D721Med (cell line): Measurements from ENCODE around the gene SMPD3.

Source experiments
- DNase-seq: peaks from one replicate; pipeline ENCODE4 v3.0.0; 2011; ENCODE audit warnings: low spot score; ENCODE audit not compliant: insufficient read length
- FAIRE-seq: peaks from 2 replicates; lab custom pipeline; 2011; peaks lifted over from hg19 to GRCh38; lab: Jason Lieb, UNC
- TF ChIP-seq, protein P1 (sequence below): IDR thresholded peaks from 2 replicates; pipeline ENCODE4 v1.5.1; 2012; ENCODE audit warnings: mild to moderate bottlenecking, control low read depth; ENCODE audit not compliant: insufficient read depth; ENCODE audit errors: missing control alignments

SMPD3 gene

DNA sequence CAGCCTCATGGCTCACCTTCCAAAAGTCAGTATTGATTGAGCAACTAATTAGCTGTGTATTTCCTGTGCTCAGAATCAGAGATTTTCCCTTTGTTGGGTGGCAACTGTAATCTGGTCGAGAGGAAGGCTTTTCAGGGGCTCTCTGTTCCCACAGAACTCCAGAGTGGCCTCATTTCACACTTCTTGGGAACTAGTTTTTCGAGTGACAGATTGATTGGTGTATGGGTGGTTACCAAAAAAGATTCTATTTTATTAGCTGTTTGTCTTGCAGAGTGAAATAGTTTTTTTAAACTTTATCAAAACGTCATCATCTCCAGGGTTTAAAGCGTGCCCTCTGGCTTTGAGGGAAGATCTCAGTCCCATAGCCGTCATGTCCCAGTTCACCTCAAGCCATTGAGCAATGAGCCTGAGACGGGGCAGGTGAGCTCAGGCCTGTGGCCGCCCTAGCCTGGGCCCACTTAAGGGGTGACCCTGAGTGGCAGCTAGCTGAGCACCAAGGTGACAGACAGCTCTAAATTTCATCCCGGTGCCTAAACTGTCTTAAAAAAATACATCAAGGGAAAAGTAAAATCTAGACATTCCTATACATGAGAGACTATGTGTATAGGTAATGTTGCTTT is 53.0 kb downstream of the SMPD3 start:
- TF ChIP-seq, protein P1, sequence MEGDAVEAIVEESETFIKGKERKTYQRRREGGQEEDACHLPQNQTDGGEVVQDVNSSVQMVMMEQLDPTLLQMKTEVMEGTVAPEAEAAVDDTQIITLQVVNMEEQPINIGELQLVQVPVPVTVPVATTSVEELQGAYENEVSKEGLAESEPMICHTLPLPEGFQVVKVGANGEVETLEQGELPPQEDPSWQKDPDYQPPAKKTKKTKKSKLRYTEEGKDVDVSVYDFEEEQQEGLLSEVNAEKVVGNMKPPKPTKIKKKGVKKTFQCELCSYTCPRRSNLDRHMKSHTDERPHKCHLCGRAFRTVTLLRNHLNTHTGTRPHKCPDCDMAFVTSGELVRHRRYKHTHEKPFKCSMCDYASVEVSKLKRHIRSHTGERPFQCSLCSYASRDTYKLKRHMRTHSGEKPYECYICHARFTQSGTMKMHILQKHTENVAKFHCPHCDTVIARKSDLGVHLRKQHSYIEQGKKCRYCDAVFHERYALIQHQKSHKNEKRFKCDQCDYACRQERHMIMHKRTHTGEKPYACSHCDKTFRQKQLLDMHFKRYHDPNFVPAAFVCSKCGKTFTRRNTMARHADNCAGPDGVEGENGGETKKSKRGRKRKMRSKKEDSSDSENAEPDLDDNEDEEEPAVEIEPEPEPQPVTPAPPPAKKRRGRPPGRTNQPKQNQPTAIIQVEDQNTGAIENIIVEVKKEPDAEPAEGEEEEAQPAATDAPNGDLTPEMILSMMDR = no peak
- FAIRE-seq (no peak), DNase-seq (no peak)

- TF ChIP-seq, protein P1 = no peak
- no peak for FAIRE-seq
- DNase-seq = no peak
These were observed 55.0 kb downstream of the SMPD3 start for GRCh38 chr16:68393333-68393732.

DNA sequence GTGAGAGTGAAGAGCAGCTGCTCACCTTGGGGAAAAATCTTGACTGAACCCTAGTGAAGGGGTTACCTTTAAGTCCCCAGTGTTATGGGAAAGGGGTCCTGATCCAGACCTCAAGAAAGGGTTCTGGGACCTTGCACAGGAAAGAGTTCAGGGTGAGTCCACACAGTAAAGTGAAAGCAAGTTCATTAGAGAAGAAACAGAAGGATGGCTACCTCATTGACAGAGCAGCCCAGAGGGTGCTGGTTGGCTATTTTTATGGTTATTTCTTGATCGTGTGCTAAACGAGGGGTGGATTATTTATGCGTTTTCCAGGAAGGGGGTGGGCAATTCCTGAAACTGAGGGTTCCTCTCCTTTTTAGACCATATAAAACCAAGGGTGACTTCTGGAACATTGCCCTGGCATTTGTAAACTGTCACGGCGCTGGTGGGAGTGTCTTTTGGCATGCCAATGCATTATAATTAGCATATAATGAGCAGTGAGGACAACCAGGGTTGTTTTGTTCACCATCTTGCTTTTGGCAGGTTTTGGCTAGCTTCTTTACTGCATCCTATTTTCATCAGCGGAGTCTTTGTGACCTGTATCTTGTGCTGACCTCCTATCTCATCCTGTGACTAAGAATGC is 58.4 kb downstream of the SMPD3 start:
- no peak for FAIRE-seq
- no peak for DNase-seq
- TF ChIP-seq, protein P1 = no peak

DNA sequence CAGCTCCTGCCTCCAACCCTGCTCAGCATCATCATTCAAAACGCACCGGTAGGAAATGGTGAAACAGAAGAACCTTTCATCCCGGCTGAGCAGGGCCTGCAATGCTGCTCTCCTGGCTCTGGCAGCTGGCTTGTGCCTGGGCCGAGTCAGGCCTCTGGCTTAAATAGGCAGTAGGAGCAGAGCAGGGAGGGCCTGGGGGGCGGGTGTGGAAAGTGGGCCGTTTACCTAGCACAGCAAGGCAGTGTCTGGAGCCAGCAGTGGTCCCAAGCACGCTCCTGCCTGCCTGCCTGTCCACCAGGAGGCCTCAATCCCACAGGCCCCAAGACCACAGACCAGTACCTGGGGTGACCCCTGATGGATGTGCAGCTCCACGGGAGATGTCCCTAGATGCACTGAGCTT is 59.3 kb downstream of the SMPD3 start:
- no peak for FAIRE-seq

GRCh38 chr16:68388124-68388523 is 60.2 kb downstream of the SMPD3 start:
- FAIRE-seq = no peak
- TF ChIP-seq, protein P1 = no peak
- DNase-seq = no peak

More for the DNA sequence above, 59.3 kb downstream of the SMPD3 start:
- TF ChIP-seq, protein P1 = no peak
- DNase-seq = no peak

- DNase-seq (no peak), FAIRE-seq (no peak)
These were observed 61.0 kb downstream of the SMPD3 start for GRCh38 chr16:68387301-68387700.

DNA sequence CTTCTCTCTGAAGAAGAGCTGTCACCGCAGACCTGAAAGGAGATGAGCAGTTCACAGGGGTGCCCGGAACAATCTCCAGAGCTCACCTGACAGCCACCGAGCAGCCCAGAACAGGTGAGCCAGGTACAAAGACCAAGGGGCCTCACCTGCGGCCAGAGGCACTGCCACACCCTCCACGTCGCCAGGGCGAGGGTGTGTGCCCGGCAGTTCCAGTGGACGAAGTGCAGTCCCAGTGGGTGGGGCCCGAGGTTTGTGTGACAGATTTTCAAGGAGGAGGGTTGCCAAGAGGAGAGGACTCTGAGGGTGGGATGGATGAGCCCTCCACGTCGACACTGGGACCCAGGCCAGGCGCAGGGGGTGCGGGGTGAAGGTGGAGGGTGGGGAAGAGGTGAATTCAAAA is 61.7 kb downstream of the SMPD3 start:
- FAIRE-seq (no peak), DNase-seq (no peak)
- TF ChIP-seq, protein P1 = no peak

More at GRCh38 chr16:68387301-68387700, 61.0 kb downstream of the SMPD3 start:
- TF ChIP-seq, protein P1 = no peak
